H9 (cell line): ENCODE measurements around the gene PRR35. TPM values are rescaled to one million over a fixed set of nuclear protein-coding genes. Genes with fewer than 3 reads are reported as not detected.

Source experiments
- DNase-seq: peaks from one replicate; pipeline ENCODE4 v3.0.0-alpha.2; 2017
- H2AFZ ChIP-seq: one replicate; pipeline ENCODE4 v1.6.1; 2013; ENCODE audit warnings: mild to moderate bottlenecking, low read length, control low read depth, moderate library complexity
- H2AK5ac ChIP-seq: 2 replicates; pipeline ENCODE4 v1.6.1; 2013; ENCODE audit warnings: low read length, control low read depth, mixed read lengths; ENCODE audit not compliant: insufficient read length
- H2BK120ac ChIP-seq: one replicate; pipeline ENCODE4 v1.6.1; 2013; ENCODE audit warnings: low read depth, mild to moderate bottlenecking, low read length, control low read depth, inconsistent platforms; ENCODE audit not compliant: poor library complexity, severe bottlenecking
- H2BK12ac ChIP-seq: 2 replicates; pipeline ENCODE4 v1.6.1; 2013; ENCODE audit warnings: low read length, control low read depth, mixed read lengths, low read depth; ENCODE audit not compliant: insufficient read length
- H2BK15ac ChIP-seq: 2 replicates; pipeline ENCODE4 v1.6.1; 2013; ENCODE audit warnings: low read depth, low read length, control low read depth
- H2BK20ac ChIP-seq: one replicate; pipeline ENCODE4 v1.6.1; 2013; ENCODE audit warnings: low read depth, mild to moderate bottlenecking, low read length, control low read depth, inconsistent platforms; ENCODE audit not compliant: poor library complexity, severe bottlenecking
- H2BK5ac ChIP-seq: 2 replicates; pipeline ENCODE4 v1.6.1; 2013; ENCODE audit warnings: low read length, control low read depth, mixed read lengths; ENCODE audit not compliant: insufficient read length
- H3K14ac ChIP-seq: 2 replicates; pipeline ENCODE4 v1.6.1; 2013; ENCODE audit warnings: low read length, control low read depth; ENCODE audit not compliant: insufficient read depth
- H3K18ac ChIP-seq: 2 replicates; pipeline ENCODE4 v1.6.1; 2013; ENCODE audit warnings: low read depth, mild to moderate bottlenecking, mixed read lengths, low read length, control low read depth; ENCODE audit not compliant: insufficient read length
- H3K23ac ChIP-seq: 2 replicates; pipeline ENCODE4 v1.6.1; 2013; ENCODE audit warnings: low read length, control low read depth, mixed read lengths, low read depth; ENCODE audit not compliant: insufficient read length
- H3K23me2 ChIP-seq: 2 replicates; pipeline ENCODE4 v1.6.1; 2013; ENCODE audit warnings: low read depth, mild to moderate bottlenecking, mixed read lengths, low read length, control low read depth; ENCODE audit not compliant: insufficient read length, poor library complexity, severe bottlenecking
- H3K27ac ChIP-seq: 2 replicates; pipeline ENCODE4 v1.5.1; 2013; ENCODE audit warnings: low read length, control low read depth, mixed read lengths, low read depth; ENCODE audit not compliant: insufficient read length
- H3K27me3 ChIP-seq: 2 replicates; pipeline ENCODE4 v1.6.1; 2013; ENCODE audit warnings: low read length, control low read depth, inconsistent platforms; ENCODE audit not compliant: insufficient read depth
- H3K4ac ChIP-seq: 2 replicates; pipeline ENCODE4 v1.6.1; 2013; ENCODE audit warnings: low read depth, mild to moderate bottlenecking, control low read depth, inconsistent platforms, low read length, moderate library complexity
- H3K4me1 ChIP-seq: 2 replicates; pipeline ENCODE4 v1.6.1; 2013; ENCODE audit warnings: low read length, control low read depth, inconsistent platforms; ENCODE audit not compliant: insufficient read depth
- H3K4me2 ChIP-seq: 2 replicates; pipeline ENCODE4 v1.6.1; 2013; ENCODE audit warnings: low read length, control low read depth, mixed read lengths; ENCODE audit not compliant: insufficient read length, insufficient read depth
- H3K56ac ChIP-seq: 2 replicates; pipeline ENCODE4 v1.6.1; 2013; ENCODE audit warnings: low read depth, mild to moderate bottlenecking, mixed read lengths, low read length, control low read depth; ENCODE audit not compliant: insufficient read length
- H3K79me1 ChIP-seq: 2 replicates; pipeline ENCODE4 v1.6.1; 2013; ENCODE audit warnings: low read depth, mild to moderate bottlenecking, moderate library complexity, low read length, control low read depth, inconsistent platforms; ENCODE audit not compliant: insufficient read depth, poor library complexity, severe bottlenecking
- H3K79me2 ChIP-seq: 2 replicates; pipeline ENCODE4 v1.6.1; 2013; ENCODE audit warnings: low read length, control low read depth, inconsistent platforms; ENCODE audit not compliant: insufficient read depth
- H3K9ac ChIP-seq: 2 replicates; pipeline ENCODE4 v1.6.1; 2013; ENCODE audit warnings: low read length, control low read depth, mixed read lengths; ENCODE audit not compliant: insufficient read length; ENCODE audit errors: extremely low read depth
- H3K9me3 ChIP-seq: one replicate; pipeline ENCODE4 v1.6.1; 2013; ENCODE audit warnings: low read depth, low read length, inconsistent platforms; ENCODE audit not compliant: control insufficient read depth
- H3T11ph ChIP-seq: one replicate; pipeline ENCODE4 v1.6.1; 2013; ENCODE audit warnings: mild to moderate bottlenecking, low read length, control low read depth, inconsistent platforms
- H4K20me1 ChIP-seq: one replicate; pipeline ENCODE4 v1.6.1; 2013; ENCODE audit not compliant: control insufficient read depth, insufficient read length, insufficient read depth
- H4K5ac ChIP-seq: 2 replicates; pipeline ENCODE4 v1.6.1; 2013; ENCODE audit warnings: low read depth, mild to moderate bottlenecking, mixed read lengths, low read length, control low read depth; ENCODE audit not compliant: insufficient read length
- H4K8ac ChIP-seq: replicated peaks from 2 replicates; pipeline ENCODE4 v1.6.1; 2013; ENCODE audit warnings: low read length, control low read depth, mixed read lengths, low read depth; ENCODE audit not compliant: insufficient read length
- H4K91ac ChIP-seq: 2 replicates; pipeline ENCODE4 v1.6.1; 2013; ENCODE audit warnings: low read depth, mild to moderate bottlenecking, moderate library complexity, mixed read lengths, low read length, control low read depth; ENCODE audit not compliant: insufficient read length
- H3K27ac Mint-ChIP-seq, 3 experiments: 2 replicates in 2 of 3; 3 replicates in 1 of 3; pipeline ENCODE4 v1.8.0; 2020 to 2021; ENCODE audit warnings: mixed read lengths in 3 of 3, mild to moderate bottlenecking in 1 of 3, moderate library complexity in 1 of 3
- H3K27me3 Mint-ChIP-seq: 2 replicates; pipeline ENCODE4 v1.8.0; 2021; ENCODE audit warnings: low read depth, mild to moderate bottlenecking, moderate library complexity, mixed read lengths
- H3K36me3 Mint-ChIP-seq, 3 experiments: 2 replicates in 2 of 3; 3 replicates in 1 of 3; pipeline ENCODE4 v1.8.0; 2020 to 2021; ENCODE audit warnings: low read depth in 3 of 3, mixed read lengths in 3 of 3; ENCODE audit not compliant: insufficient read depth in 1 of 3
- H3K4me1 Mint-ChIP-seq, 2 experiments: 2 replicates each; pipeline ENCODE4 v1.8.0; 2020; ENCODE audit warnings: mixed read lengths in 2 of 2
- H3K4me3 Mint-ChIP-seq, 2 experiments: 2 replicates in 1 of 2; 3 replicates in 1 of 2; pipeline ENCODE4 v1.8.0; 2020 to 2021; ENCODE audit warnings: mild to moderate bottlenecking in 2 of 2, mixed read lengths in 2 of 2, moderate library complexity in 1 of 2
- H3K9me3 Mint-ChIP-seq, 2 experiments: 2 replicates in 1 of 2; 3 replicates in 1 of 2; pipeline ENCODE4 v1.8.0; 2020; ENCODE audit warnings: mild to moderate bottlenecking in 2 of 2, mixed read lengths in 2 of 2, moderate library complexity in 1 of 2
- WGBS: extraction: QIAGEN DNeasy Blood & Tissue Kit; methylation state at CpG from one replicate; pipeline ENCODE4 v1.1.7; 2013; ENCODE audit warnings: missing lambda C conversion rate, low lambda C conversion rate, mixed read lengths; ENCODE audit not compliant: insufficient read length; ENCODE audit errors: extremely low coverage; 5-methylcytosine and 5-hydroxymethylcytosine counted together
- total RNA-seq: library from RNA; stranded (reverse); gene quantifications from 2 replicates; pipeline ENCODE4 v1.2.1, GENCODE V29; 2021
- TF ChIP-seq, protein P1 (sequence below): fragments of 200-600 bp; sonication (generic); conservative IDR thresholded peaks from 3 replicates; pipeline ENCODE4 v1.8.0; 2021; ENCODE audit warnings: antibody characterized with exemption, mild to moderate bottlenecking

The PRR35 gene
- total RNA-seq, 1 experiment from 2014 or later = 0.33 TPM

GRCh38 chr16:583470-583814 lies 23.2 kb downstream of the PRR35 start:
- H3K9ac ChIP-seq = no peak overlapping the region
- H3T11ph ChIP-seq = no peak overlapping the region
- no peak overlapping the region for H3K27ac Mint-ChIP-seq
- H4K5ac ChIP-seq = no peak overlapping the region
- no peak overlapping the region for H2BK15ac ChIP-seq
- H3K27me3 Mint-ChIP-seq = peaks cover 30% of the 10 kb centered on the region
- H3K4me2 ChIP-seq = peak overlapping the region; percentile 16
- H2BK5ac ChIP-seq = no peak overlapping the region
- TF ChIP-seq, protein P1, sequence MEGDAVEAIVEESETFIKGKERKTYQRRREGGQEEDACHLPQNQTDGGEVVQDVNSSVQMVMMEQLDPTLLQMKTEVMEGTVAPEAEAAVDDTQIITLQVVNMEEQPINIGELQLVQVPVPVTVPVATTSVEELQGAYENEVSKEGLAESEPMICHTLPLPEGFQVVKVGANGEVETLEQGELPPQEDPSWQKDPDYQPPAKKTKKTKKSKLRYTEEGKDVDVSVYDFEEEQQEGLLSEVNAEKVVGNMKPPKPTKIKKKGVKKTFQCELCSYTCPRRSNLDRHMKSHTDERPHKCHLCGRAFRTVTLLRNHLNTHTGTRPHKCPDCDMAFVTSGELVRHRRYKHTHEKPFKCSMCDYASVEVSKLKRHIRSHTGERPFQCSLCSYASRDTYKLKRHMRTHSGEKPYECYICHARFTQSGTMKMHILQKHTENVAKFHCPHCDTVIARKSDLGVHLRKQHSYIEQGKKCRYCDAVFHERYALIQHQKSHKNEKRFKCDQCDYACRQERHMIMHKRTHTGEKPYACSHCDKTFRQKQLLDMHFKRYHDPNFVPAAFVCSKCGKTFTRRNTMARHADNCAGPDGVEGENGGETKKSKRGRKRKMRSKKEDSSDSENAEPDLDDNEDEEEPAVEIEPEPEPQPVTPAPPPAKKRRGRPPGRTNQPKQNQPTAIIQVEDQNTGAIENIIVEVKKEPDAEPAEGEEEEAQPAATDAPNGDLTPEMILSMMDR = no peak
- H3K56ac ChIP-seq = no peak overlapping the region
- peaks cover 0 to 4% (median 4%) of the 10 kb centered on the region in 3 experiments; a peak in 3 of 7 replicates for H3K36me3 Mint-ChIP-seq
- H3K9me3 Mint-ChIP-seq = no peaks in the 10 kb centered on the region
- no peak overlapping the region for H2BK20ac ChIP-seq
- no peak overlapping the region for H3K4me3 Mint-ChIP-seq
- WGBS = no CpG with 5 or more reads among the region's 16 CpGs
- no peak overlapping the region for H3K23ac ChIP-seq
- peaks cover 6 to 23% of the 10 kb centered on the region in 2 experiments for H3K4me1 Mint-ChIP-seq
- H3K4ac ChIP-seq = no peak overlapping the region
- H4K8ac ChIP-seq = no peak overlapping the region
- no peak overlapping the region for H2BK12ac ChIP-seq
- H2BK120ac ChIP-seq = no peak overlapping the region
- H2AFZ ChIP-seq = no peak overlapping the region
- H2AK5ac ChIP-seq = no peak overlapping the region
- H3K27me3 ChIP-seq = peaks cover 7% of the 10 kb centered on the region; the same call in 1 of the 2 replicates
- no peak overlapping the region for H4K91ac ChIP-seq
- no peaks in the 10 kb centered on the region for H3K9me3 ChIP-seq
- no peaks in the 10 kb centered on the region for H3K79me2 ChIP-seq
- H3K79me1 ChIP-seq = no peaks in the 10 kb centered on the region
- no peaks in the 10 kb centered on the region for H4K20me1 ChIP-seq
- H3K18ac ChIP-seq = no peak overlapping the region
- DNase-seq = peak; percentile 71
- H3K14ac ChIP-seq = no peak overlapping the region
- H3K23me2 ChIP-seq = peaks cover 3% of the 10 kb centered on the region
- H3K27ac ChIP-seq = no peak overlapping the region
- no peaks in the 10 kb centered on the region; the same call in 1 of the 2 replicates for H3K4me1 ChIP-seq
